D721Med (cell line): ENCODE results near the gene PCNX2.
A peak's percentile ranks its signal among the peaks of the same experiment; 100 is the strongest.

Source experiments
- DNase-seq: peaks from one replicate; pipeline ENCODE4 v3.0.0; 2011; ENCODE audit warnings: low spot score; ENCODE audit not compliant: insufficient read length
- FAIRE-seq: peaks from 2 replicates; lab custom pipeline; 2011; peaks lifted over from hg19 to GRCh38; lab: Jason Lieb, UNC
- TF ChIP-seq, protein P1 (sequence below): IDR thresholded peaks from 2 replicates; pipeline ENCODE4 v1.5.1; 2012; ENCODE audit warnings: mild to moderate bottlenecking, control low read depth; ENCODE audit not compliant: insufficient read depth; ENCODE audit errors: missing control alignments

The PCNX2 gene

GRCh38 chr1:233025157-233025556, 270.4 kb downstream of the PCNX2 start:
- FAIRE-seq (peak; percentile 25), DNase-seq (peak; percentile 39)
- TF ChIP-seq, protein P1, sequence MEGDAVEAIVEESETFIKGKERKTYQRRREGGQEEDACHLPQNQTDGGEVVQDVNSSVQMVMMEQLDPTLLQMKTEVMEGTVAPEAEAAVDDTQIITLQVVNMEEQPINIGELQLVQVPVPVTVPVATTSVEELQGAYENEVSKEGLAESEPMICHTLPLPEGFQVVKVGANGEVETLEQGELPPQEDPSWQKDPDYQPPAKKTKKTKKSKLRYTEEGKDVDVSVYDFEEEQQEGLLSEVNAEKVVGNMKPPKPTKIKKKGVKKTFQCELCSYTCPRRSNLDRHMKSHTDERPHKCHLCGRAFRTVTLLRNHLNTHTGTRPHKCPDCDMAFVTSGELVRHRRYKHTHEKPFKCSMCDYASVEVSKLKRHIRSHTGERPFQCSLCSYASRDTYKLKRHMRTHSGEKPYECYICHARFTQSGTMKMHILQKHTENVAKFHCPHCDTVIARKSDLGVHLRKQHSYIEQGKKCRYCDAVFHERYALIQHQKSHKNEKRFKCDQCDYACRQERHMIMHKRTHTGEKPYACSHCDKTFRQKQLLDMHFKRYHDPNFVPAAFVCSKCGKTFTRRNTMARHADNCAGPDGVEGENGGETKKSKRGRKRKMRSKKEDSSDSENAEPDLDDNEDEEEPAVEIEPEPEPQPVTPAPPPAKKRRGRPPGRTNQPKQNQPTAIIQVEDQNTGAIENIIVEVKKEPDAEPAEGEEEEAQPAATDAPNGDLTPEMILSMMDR: peak; percentile 91

DNA sequence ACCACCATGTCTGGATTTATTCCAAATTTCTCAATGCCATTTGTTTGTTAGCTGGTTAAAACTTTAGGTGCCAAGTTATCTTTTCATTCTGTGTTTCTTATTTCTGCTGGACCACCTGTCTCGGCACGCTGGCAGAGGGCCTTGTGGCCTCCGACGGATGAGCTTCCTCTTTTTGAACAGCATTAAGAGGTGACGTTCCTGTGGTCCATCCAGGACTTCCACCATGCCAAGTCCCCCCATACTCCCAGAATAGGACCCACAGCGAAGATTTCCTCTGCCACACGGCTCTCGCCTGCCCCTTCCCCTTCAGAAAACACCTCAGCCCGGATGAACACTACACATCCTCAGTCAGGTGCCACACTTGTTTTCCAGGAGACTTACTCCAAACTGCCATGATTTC, 271.3 kb downstream of the PCNX2 start:
- FAIRE-seq (no peak), DNase-seq (no peak)
- TF ChIP-seq, protein P1: no peak

- no peak for DNase-seq
- FAIRE-seq: no peak
These were observed 273.3 kb downstream of the PCNX2 start for GRCh38 chr1:233022246-233022645.

DNA sequence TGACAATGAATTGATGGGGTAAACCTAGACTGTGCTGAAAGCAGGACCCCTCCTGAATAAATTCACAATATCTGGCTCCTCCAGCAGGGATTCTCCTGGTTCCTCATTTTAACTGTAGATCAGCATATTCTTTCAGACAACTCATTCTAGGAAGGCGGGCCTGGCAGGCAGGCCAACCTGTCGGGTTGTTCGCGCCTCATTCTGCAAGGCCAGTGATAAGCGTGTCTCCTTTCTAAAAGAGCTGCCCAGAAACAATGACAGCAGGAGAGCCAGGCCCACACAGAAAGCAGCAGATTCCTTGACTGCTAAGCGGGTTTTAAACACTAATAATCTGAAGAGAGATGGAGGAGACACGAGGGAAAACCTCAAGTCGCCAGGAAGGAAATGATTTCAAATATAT, 275.1 kb downstream of the PCNX2 start:
- FAIRE-seq: no peak
- TF ChIP-seq, protein P1: no peak
- no peak for DNase-seq

More at GRCh38 chr1:233022246-233022645, 273.3 kb downstream of the PCNX2 start:
- TF ChIP-seq, protein P1: no peak

DNA sequence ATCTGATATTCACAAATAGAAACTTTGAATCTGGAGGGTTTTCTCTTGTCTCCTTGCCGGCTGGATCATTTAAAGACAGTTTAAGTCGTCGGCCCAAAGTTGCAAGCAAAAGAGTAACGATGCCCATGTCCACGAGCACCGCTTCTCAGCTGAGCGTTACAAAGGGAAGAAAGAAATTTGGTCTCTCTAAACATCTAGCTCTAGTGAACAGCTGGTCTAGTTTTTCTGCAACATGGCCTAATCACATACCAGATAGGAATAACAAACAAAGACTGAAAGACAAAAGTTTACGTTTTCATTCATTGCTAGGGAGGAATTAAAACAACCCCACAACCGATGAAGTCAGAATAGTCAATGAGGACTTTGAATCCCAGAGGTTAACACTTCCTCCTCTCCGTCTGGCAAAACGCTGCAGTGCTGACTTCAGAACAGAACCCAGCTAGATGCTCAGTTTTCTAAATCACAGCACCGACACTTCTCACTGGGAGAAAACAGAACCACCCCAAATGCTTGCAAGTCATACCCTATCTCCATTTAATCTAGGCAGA, 275.7 kb downstream of the PCNX2 start:
- FAIRE-seq: peak; percentile 58
- TF ChIP-seq, protein P1: no peak

GRCh38 chr1:233019083-233019482, 276.4 kb downstream of the PCNX2 start:
- no peak for FAIRE-seq
- DNase-seq: no peak
- TF ChIP-seq, protein P1: no peak

More for the DNA sequence above, 275.7 kb downstream of the PCNX2 start:
- DNase-seq: no peak

- TF ChIP-seq, protein P1: no peak
- FAIRE-seq (no peak), DNase-seq (no peak)
These were observed 278.7 kb downstream of the PCNX2 start for GRCh38 chr1:233016798-233017197.
